Measurements from ENCODE around the gene GDAP1L1. TPM values are rescaled to one million over a fixed set of nuclear protein-coding genes. Genes with fewer than 3 reads are reported as not detected.
"Not testable (repeated sequence)": the region's sequence is repeated elsewhere in the genome, so short reads cannot be mapped to it uniquely, and the experiment has no call there.

Gene GDAP1L1
- total RNA-seq, 1 donor, result 0.18 TPM

DNA sequence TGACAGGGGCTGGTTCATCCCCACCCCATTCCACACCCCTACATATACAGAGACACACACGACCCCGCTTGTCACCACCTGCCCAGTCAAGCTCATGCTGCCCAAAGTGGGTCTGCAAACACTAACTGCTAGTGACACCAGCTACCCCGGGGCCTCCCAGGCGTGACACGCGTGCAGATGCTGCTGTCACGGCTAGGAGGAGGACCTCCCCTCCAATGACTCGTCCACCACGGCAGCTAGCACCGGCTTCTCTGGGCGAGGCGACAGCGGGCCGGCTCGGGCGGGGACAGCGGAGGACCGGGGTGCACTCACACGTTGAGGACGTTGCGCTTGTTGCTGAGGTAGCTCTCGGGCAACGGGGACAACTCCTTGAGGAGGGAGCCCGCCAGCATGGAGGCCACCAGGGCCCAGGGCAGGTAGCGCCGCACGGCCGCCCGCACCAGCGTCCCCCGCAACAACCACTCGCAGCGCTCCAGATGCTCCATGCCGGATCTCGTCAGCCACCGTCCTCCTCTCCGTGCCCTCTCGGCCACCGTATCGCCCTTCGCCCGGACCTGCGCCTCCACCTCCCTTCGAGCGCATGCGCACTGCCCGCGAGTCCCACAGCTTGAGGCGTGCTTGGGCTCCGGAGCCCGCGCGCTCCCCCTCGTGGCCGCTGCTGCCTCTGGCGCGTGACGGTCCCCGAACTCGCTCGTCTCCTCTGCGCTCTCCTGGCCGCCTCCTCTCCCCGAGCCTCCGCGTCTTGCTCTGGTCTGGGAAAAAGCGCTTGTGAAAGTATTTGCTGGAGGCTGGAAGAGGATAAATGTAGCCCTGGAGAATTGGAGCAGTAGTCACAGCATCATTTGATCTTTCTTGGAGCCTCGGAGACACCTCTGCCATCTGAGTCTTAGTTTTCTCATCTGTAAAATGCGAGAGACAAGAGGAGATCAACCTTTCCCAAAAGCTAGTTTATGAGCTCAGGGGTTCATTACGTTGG is 63.8 kb downstream of the GDAP1L1 start, which contains the start of gene FITM2:
FITM2 (minus strand) TSS at position 539 of the 976 bp plus-strand sequence; CDS start at position 485, 54 bp downstream.
- TF ChIP-seq, protein P1, sequence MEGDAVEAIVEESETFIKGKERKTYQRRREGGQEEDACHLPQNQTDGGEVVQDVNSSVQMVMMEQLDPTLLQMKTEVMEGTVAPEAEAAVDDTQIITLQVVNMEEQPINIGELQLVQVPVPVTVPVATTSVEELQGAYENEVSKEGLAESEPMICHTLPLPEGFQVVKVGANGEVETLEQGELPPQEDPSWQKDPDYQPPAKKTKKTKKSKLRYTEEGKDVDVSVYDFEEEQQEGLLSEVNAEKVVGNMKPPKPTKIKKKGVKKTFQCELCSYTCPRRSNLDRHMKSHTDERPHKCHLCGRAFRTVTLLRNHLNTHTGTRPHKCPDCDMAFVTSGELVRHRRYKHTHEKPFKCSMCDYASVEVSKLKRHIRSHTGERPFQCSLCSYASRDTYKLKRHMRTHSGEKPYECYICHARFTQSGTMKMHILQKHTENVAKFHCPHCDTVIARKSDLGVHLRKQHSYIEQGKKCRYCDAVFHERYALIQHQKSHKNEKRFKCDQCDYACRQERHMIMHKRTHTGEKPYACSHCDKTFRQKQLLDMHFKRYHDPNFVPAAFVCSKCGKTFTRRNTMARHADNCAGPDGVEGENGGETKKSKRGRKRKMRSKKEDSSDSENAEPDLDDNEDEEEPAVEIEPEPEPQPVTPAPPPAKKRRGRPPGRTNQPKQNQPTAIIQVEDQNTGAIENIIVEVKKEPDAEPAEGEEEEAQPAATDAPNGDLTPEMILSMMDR (IDR thresholded peaks at IDR 0.05; ENCODE audit: insufficient read depth, low read length), result peak; percentile 89
- peak; percentile 96 for DNase-seq (ENCODE audit: low read depth)
- H3K4me3 ChIP-seq (ENCODE audit: low read depth, low read length), result peak within 1 kb of the TSS; percentile 98

DNA sequence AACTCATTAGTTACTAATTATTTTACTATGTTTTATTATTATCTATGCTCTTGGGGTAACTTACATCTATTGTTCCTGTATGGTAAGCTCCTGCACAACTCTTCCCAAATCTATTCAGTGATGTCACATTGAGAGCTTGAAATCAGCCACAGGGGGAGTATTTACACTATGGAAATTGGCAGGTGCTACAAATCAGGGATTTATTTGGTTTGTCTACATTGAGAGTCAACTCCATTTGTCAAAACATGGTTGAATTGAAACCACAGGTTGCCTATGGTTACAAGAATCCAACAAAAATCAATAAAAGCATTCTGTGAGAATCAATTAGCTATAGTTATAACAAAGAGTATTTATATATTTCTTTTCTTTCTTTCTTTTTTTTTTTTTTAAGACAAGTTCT is 67.8 kb downstream of the GDAP1L1 start:
- no peak overlapping the region for H3K4me3 ChIP-seq (ENCODE audit: low read depth, low read length)
- TF ChIP-seq, protein P1 (IDR thresholded peaks at IDR 0.05; ENCODE audit: insufficient read depth, low read length), result no peak
- no peak for DNase-seq (ENCODE audit: low read depth)

DNA sequence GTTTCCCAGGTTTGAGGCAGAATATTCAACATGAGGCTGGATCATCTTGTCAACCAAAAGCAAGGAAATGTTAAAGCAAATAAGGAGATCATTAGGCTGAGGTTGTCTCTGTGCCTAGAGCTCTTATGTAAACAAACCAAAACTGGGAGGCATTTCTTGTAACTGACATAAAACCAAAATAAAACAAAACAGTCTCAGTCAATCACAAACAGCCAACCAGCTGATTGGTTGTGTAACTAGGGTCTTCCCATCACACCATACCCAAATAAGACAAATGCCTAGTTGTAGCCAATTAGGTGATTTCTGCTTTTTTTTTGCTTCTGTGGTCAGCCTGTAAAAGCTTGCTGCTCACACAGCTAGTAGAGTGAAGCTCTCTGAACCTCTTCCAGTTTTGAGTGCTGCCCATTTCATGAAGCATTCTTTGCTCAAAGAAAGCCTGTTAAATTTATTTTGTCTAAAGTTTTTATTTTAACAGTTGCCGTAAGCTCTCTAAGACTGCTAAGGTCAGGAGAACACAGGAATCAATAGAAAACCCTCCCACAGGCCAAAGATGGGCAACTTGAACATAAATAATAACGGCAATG is 72.8 kb downstream of the GDAP1L1 start:
- TF ChIP-seq, protein P1 (IDR thresholded peaks at IDR 0.05; ENCODE audit: insufficient read depth, low read length), result no peak
- no peak for DNase-seq (ENCODE audit: low read depth)
- H3K4me3 ChIP-seq (ENCODE audit: low read depth, low read length), result no peak overlapping the region

DNA sequence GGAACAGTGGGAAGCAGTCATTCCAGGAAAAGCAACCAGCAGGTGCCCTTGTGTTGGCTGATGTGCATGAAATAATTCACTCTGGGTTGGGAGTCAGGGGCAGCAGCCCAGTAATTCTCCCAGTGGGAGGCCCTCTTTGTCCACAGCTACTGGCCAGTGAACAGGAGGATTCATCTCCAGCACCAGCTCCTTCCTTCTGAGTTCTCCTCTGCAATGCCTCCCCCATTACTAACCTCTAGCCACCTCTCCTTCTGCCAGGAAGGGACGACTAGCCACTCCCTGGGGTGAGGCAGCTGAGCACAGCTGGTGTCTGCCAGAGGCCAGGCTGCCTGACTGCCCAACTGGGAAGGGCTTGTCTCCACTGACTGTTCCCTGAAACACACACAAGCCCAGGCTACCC is 77.2 kb downstream of the GDAP1L1 start:
- no peak for DNase-seq (ENCODE audit: low read depth)
- H3K4me3 ChIP-seq (ENCODE audit: low read depth, low read length), result no peak overlapping the region

DNA sequence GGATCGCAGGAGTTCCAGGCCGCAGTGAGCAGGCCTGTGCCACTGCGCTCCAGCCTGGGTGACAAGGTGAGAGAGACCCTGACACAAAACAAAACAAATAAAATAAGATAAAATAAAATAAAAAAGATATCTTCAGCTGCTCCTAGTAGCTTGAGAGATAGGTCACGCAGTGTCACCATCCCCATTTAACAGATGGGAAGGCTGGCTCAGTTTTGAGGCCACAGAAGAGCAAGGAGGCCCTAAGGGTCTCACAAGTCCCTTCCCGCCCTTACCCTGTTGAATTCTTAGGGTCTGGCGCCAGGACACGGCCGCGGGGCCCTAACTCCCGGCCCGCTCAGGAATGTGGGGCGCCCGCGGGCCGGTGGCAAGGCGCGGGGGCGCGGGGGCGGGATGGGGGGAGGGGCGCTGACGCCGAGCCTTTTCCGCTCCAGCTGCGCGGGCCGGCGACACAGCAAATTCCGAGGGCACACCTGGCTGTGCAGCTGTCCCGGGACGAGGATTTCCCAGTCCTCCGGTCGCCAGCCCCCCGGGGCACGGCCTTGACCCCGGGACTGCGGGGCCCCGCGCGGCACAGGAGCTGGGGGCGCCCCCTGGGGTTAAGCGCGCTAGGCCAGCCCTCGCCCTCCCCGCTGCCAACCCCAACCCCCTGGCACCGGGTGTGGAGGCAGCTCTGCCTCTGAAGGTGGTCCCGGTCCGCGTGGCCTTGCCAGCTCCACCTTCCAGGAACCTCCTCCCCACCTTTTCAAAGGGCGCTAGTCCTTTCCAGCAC is 79.5 kb downstream of the GDAP1L1 start:
- TF ChIP-seq, protein P1 (IDR thresholded peaks at IDR 0.05; ENCODE audit: insufficient read depth, low read length), result no peak
- H3K4me3 ChIP-seq (ENCODE audit: low read depth, low read length), result no peak overlapping the region
- DNase-seq (ENCODE audit: low read depth), result no peak

More for the DNA sequence above, 77.2 kb downstream of the GDAP1L1 start:
- TF ChIP-seq, protein P1 (IDR thresholded peaks at IDR 0.05; ENCODE audit: insufficient read depth, low read length), result no peak

DNA sequence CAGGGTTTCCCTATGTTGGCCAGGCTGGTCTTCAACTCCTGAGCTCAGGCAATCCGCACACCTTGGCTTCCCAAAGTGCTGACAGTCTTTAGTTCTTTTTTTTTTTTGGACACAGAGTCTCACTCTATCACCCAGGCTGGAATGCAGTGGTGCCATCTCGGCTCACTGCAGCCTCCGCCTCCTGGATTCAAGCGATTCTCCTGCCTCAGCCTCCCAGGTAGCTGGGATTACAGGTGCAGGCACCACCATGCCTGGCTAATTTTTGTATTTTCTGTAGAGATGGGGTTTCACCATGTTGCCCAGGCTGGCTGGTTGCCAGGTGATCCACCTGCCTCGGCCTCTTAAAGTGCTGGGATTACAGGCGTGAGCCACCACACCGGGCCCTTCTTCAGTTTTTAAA is 80.6 kb downstream of the GDAP1L1 start:
- not testable (repeated sequence) for H3K4me3 ChIP-seq (ENCODE audit: low read depth, low read length); DNase-seq (ENCODE audit: low read depth)
